GM10248 (cell line): Measurements from ENCODE around the gene CARMIL3.

Experiments
- CTCF ChIA-PET: fragments of 300-600 bp; sonication (Branson Sonifier 250); formaldehyde crosslinking; extraction: SDS; loops from one replicate; lab custom pipeline; 2021; ENCODE audit warnings: antibody characterized with exemption; lab: Yijun Ruan, JAX
- POLR2A ChIA-PET: fragments of 350-650 bp; sonication (Branson Sonifier 250); formaldehyde crosslinking; extraction: SDS; loops from one replicate; lab custom pipeline; 2020; ENCODE audit warnings: antibody characterized with exemption; lab: Yijun Ruan, JAX
- DNase-seq: peaks from one replicate; pipeline ENCODE4 v3.0.0; 2012; ENCODE audit errors: extremely low spot score
- CTCF ChIP-seq: IDR thresholded peaks from 2 replicates; pipeline ENCODE4 v1.5.1; 2012; ENCODE audit warnings: mild to moderate bottlenecking, low read depth; ENCODE audit errors: extremely low read depth, missing control alignments, control extremely low read depth

CARMIL3 gene

GRCh38 chr14:24079491-24080141 is 27.8 kb downstream of the CARMIL3 start:
- no peak for DNase-seq
- no peak for TF ChIP-seq CTCF
- ChIA-PET POLR2A (no interaction called here), CTCF (interaction anchor here (0.9 to 8.5 kb wide), 8 partner anchors 10 to 91 kb away, joined by 3 to 100 read pairs (median 4); partner anchors contain the start of genes DCAF11, DHRS4L2, NRL and PCK2)

GRCh38 chr14:24080142-24080530 is 28.3 kb downstream of the CARMIL3 start:
- DNase-seq: no peak
- no peak for TF ChIP-seq CTCF
- ChIA-PET POLR2A (interaction anchor here (0.7 to 0.9 kb wide), 2 partner anchors 10 to 34 kb away, joined by 3 read pairs; partner anchors contain the start of gene DCAF11), CTCF (interaction anchor here (1.1 to 8.5 kb wide), 8 partner anchors 8 to 228 kb away, joined by 3 to 100 read pairs (median 6); partner anchors contain the start of genes CIDEB, CPNE6, DCAF11 and NRL)

- peak; percentile 86 for DNase-seq
- no peak for TF ChIP-seq CTCF
- CTCF ChIA-PET: interaction anchor here (1.0 to 8.5 kb wide), 14 partner anchors 9 to 492 kb away, joined by 3 to 100 read pairs (median 4); partner anchors contain the start of genes CIDEB, CPNE6, DCAF11 and IRF9
- POLR2A ChIA-PET: interaction anchor here (0.7 to 0.9 kb wide), 2 partner anchors 11 to 33 kb away, joined by 3 read pairs; partner anchors contain the start of gene DCAF11
Observed at GRCh38 chr14:24080888-24081738, 29.3 kb downstream of the CARMIL3 start.

GRCh38 chr14:24081739-24082211 is 30.0 kb downstream of the CARMIL3 start:
- no peak for DNase-seq
- ChIA-PET POLR2A (no interaction called here), CTCF (interaction anchor here (1.0 to 8.5 kb wide), 10 partner anchors 9 to 493 kb away, joined by 3 to 100 read pairs (median 6); partner anchors contain the start of genes CPNE6, IRF9 and PCK2)
- no peak for TF ChIP-seq CTCF

- TF ChIP-seq CTCF: no peak
- POLR2A ChIA-PET: no interaction called here
- DNase-seq: no peak
- CTCF ChIA-PET: interaction anchor here (0.8 to 8.5 kb wide), 8 partner anchors 10 to 249 kb away, joined by 3 to 100 read pairs (median 6); partner anchors contain the start of genes CPNE6 and PCK2
Observed at GRCh38 chr14:24082411-24083080, 30.7 kb downstream of the CARMIL3 start.

- DNase-seq: no peak
- TF ChIP-seq CTCF: no peak
- ChIA-PET CTCF (interaction anchor here (1.3 to 8.5 kb wide), 3 partner anchors 24 to 248 kb away, joined by 4 to 100 read pairs (median 32); no protein-coding TSS in a partner anchor), POLR2A (no interaction called here)
Observed at GRCh38 chr14:24083462-24083861, 31.7 kb downstream of the CARMIL3 start.
